GM12874 (cell line): Measurements from ENCODE around the gene TNFRSF13B.

Experiments
- CTCF ChIP-seq: IDR thresholded peaks from 2 replicates; pipeline ENCODE4 v1.5.1; 2011; ENCODE audit warnings: low read depth, mild to moderate bottlenecking, control low read depth, low read length, moderate library complexity; ENCODE audit not compliant: insufficient read depth

Gene TNFRSF13B

GRCh38 chr17:16939606-16940115, 32.3 kb downstream of the TNFRSF13B start:
- no peak for TF ChIP-seq CTCF

- no peak for TF ChIP-seq CTCF
Observed at GRCh38 chr17:16939208-16939576, 32.7 kb downstream of the TNFRSF13B start.

- TF ChIP-seq CTCF, result no peak
Observed at GRCh38 chr17:16938496-16939207, 33.3 kb downstream of the TNFRSF13B start.

- TF ChIP-seq CTCF, result no peak
Observed at GRCh38 chr17:16938031-16938430, 33.9 kb downstream of the TNFRSF13B start.

GRCh38 chr17:16937431-16937830, 34.5 kb downstream of the TNFRSF13B start:
- TF ChIP-seq CTCF, result no peak

GRCh38 chr17:16936536-16937310, 35.2 kb downstream of the TNFRSF13B start:
- no peak for TF ChIP-seq CTCF

GRCh38 chr17:16935786-16936185, 36.1 kb downstream of the TNFRSF13B start:
- no peak for TF ChIP-seq CTCF
